HFF-Myc (cell line): ENCODE data around the gene GRSF1.
"Not testable (repeated sequence)": the region's sequence is repeated elsewhere in the genome, so short reads cannot be mapped to it uniquely, and the experiment has no call there.

Source experiments
- DNase-seq: peaks from one replicate; pipeline ENCODE4 v3.0.0-alpha.2; 2011; ENCODE audit warnings: low read depth; ENCODE audit errors: extremely low read depth
- H3K4me3 ChIP-seq: replicated peaks from 2 replicates; pipeline ENCODE4 v1.5.1; 2011; ENCODE audit warnings: low read depth, mild to moderate bottlenecking, control low read depth, low read length
- TF ChIP-seq, protein P1 (sequence below): IDR thresholded peaks from 2 replicates; pipeline ENCODE4 v1.5.1; 2012; ENCODE audit warnings: mild to moderate bottlenecking, low read depth, low read length, control low read depth; ENCODE audit errors: missing control alignments

Gene GRSF1

DNA sequence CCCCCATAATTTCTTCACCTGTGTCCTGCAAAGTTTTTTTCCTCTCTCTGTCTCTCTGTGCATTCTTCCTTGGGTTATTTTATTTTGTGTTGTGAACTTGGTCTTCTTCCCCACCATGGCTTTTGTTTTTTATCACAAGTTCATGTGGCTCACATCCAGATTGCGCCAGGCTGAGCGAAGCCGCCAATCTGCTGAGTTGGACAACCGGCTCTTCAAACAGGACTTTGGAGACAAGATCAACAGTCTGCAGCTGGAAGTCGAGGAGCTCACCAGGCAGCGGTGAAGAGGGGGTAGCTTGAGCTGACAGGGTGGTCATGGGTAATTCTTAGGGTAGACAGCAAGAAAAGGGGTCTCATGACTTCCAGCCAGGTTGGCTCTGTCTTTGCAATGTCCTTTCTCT, 46.1 kb downstream of the GRSF1 start:
- H3K4me3 ChIP-seq, result no peak overlapping the region
- no peak for DNase-seq
- TF ChIP-seq, protein P1, sequence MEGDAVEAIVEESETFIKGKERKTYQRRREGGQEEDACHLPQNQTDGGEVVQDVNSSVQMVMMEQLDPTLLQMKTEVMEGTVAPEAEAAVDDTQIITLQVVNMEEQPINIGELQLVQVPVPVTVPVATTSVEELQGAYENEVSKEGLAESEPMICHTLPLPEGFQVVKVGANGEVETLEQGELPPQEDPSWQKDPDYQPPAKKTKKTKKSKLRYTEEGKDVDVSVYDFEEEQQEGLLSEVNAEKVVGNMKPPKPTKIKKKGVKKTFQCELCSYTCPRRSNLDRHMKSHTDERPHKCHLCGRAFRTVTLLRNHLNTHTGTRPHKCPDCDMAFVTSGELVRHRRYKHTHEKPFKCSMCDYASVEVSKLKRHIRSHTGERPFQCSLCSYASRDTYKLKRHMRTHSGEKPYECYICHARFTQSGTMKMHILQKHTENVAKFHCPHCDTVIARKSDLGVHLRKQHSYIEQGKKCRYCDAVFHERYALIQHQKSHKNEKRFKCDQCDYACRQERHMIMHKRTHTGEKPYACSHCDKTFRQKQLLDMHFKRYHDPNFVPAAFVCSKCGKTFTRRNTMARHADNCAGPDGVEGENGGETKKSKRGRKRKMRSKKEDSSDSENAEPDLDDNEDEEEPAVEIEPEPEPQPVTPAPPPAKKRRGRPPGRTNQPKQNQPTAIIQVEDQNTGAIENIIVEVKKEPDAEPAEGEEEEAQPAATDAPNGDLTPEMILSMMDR, result no peak

DNA sequence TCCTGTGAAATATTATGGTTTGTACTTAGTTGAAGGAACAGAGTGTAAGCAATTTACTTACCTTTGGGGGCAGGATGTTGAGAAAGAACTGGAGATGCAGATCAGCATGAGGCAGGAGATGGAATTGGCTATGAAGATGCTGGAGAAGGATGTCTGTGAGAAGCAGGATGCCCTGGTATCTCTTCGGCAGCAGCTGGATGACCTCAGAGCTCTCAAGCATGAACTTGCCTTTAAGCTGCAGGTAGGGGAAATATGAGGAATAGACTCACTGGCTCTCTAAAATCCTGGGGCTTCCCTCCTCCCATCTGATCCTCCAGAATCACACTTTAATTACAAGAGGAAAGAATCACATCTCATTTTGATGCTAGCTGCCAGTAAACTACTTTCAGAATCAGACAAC, 51.0 kb downstream of the GRSF1 start:
- DNase-seq, result no peak
- TF ChIP-seq, protein P1, result no peak

GRCh38 chr4:70787496-70787895, 52.2 kb downstream of the GRSF1 start:
- TF ChIP-seq, protein P1, result no peak
- no peak overlapping the region for H3K4me3 ChIP-seq
- no peak for DNase-seq

More for the DNA sequence above, 51.0 kb downstream of the GRSF1 start:
- no peak overlapping the region for H3K4me3 ChIP-seq

DNA sequence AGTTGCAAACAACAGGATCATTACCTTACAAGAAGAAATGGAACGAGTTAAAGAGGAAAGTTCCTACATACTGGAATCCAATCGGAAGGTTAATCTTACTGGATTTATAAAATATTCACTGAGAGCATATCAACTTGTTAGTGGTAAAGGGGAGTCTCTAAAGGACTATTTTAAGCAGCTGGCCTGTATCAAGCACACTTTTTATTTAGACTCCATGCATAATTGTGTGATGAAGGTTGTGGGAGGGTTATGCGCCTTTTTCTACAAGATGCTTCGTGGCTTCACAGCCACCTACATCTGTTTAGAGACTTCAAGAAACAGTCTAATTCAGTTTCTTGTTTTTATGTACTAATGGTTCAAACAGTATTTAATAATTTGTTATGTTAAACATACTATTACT, 56.6 kb downstream of the GRSF1 start:
- TF ChIP-seq, protein P1, result no peak
- no peak for DNase-seq
- H3K4me3 ChIP-seq, result no peak overlapping the region

DNA sequence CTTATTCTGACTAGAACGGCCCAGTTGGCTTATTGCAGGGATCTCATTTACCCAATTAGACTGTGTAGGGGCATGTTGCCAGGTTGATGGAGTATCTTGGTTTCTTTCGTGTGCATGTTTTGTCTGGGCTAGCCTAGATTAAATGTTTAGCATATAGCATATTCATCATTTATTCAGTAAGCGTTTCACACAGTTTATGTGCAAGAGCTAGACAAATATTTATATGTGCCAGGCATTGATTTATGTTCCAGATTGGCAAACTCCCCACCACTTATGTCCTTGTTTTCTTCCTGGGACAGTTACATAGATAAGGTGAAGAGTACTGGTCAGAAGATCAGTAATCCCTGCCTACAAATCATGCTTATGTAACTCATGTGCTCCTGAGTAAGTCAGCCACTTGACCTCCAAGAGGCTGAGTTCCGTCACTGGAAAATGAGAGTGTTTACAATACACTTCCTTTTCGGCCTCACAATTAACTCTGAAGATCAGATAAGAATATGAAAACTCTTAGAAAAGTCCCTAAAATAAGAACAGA, 60.7 kb downstream of the GRSF1 start:
- peak; percentile 6 for DNase-seq
- TF ChIP-seq, protein P1, result no peak
- H3K4me3 ChIP-seq, result no peak overlapping the region

- TF ChIP-seq, protein P1, result no peak
- no peak overlapping the region for H3K4me3 ChIP-seq
- no peak for DNase-seq
Observed at GRCh38 chr4:70772929-70773555, 66.6 kb downstream of the GRSF1 start.

DNA sequence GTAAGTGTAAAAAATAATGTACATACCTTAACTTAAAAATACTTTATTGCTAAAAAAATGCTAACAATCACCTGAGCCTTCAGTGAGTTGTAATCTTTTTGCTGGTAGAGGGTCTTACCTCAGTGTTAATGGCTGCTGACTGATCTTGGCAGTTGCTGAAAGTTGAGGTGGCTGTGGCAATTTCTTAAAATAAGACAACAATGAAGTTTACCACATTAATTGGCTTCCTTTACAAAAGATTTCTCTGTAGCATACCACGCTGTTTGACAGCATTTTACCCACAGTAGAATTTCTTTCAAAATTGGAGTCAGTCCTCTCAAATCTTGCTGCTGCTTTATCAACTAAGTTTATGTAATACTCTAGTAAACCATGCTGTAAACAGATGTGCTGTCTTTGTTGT, 70.3 kb downstream of the GRSF1 start:
- not testable (repeated sequence) for H3K4me3 ChIP-seq, DNase-seq
